WTC11 (cell line): ENCODE results near the gene PLAAT3. TPM values are rescaled to one million over a fixed set of nuclear protein-coding genes. Genes with fewer than 3 reads are reported as not detected.

Experiments used
- ATAC-seq: fragments of 200-7000 bp; cut with Tn5 transposase; 2 replicates; pipeline ENCODE4 v1.10.0; 2021; ENCODE audit warnings: mild to moderate bottlenecking, moderate library complexity
- CTCF ChIA-PET: fragments of 300-600 bp; sonication (Branson Sonifier 250); formaldehyde crosslinking; loops from one replicate; lab custom pipeline; 2021; ENCODE audit warnings: antibody characterized with exemption; lab: Charles Lee
- POLR2A ChIA-PET: fragments of 350-600 bp; sonication (Branson Sonifier 250); formaldehyde crosslinking; loops from one replicate; lab custom pipeline; 2021; ENCODE audit warnings: antibody characterized with exemption; lab: Charles Lee
- DNase-seq: peaks from one replicate; pipeline ENCODE4 v3.0.0; 2021; ENCODE audit warnings: low spot score
- H3K27ac Mint-ChIP-seq: 2 replicates; pipeline ENCODE4 v1.8.0; 2021; ENCODE audit warnings: mixed read lengths
- H3K27me3 Mint-ChIP-seq: 2 replicates; pipeline ENCODE4 v1.8.0; 2021; ENCODE audit warnings: low read depth, mild to moderate bottlenecking, moderate library complexity, mixed read lengths
- H3K36me3 Mint-ChIP-seq: 2 replicates; pipeline ENCODE4 v1.8.0; 2021; ENCODE audit warnings: mixed read lengths
- H3K4me1 Mint-ChIP-seq: 2 replicates; pipeline ENCODE4 v1.8.0; 2022; ENCODE audit warnings: mixed read lengths
- H3K4me3 Mint-ChIP-seq: 2 replicates; pipeline ENCODE4 v1.8.0; 2021; ENCODE audit warnings: mild to moderate bottlenecking, moderate library complexity, mixed read lengths
- H3K9me3 Mint-ChIP-seq: 2 replicates; pipeline ENCODE4 v1.8.0; 2021; ENCODE audit warnings: mixed read lengths
- GTF2I ChIP-seq: fragments of 250-450 bp; sonication (Bioruptor Pico); conservative IDR thresholded peaks from 2 replicates; pipeline ENCODE4 v1.4.0; 2021; ENCODE audit warnings: mild to moderate bottlenecking
- IRF2 ChIP-seq: sonication (generic); formaldehyde crosslinking; IDR thresholded peaks from 2 replicates; pipeline ENCODE4 v1.8.0; 2022; ENCODE audit warnings: low read depth, missing genetic modification reagents, borderline replicate concordance
- JAZF1 ChIP-seq: fragments of 250-450 bp; sonication (Bioruptor Pico); IDR thresholded peaks from 2 replicates; pipeline ENCODE4 v1.9.0; 2021; ENCODE audit warnings: moderate library complexity, mild to moderate bottlenecking, inconsistent platforms
- MXD4 ChIP-seq: fragments of 250-450 bp; sonication (Bioruptor Pico); IDR thresholded peaks from 2 replicates; pipeline ENCODE4 v1.8.0; 2021; ENCODE audit warnings: mild to moderate bottlenecking, moderate library complexity, borderline replicate concordance
- NFATC4 ChIP-seq: fragments of 250-450 bp; sonication (Bioruptor Pico); IDR thresholded peaks from 2 replicates; pipeline ENCODE4 v1.9.0; 2021; ENCODE audit warnings: mild to moderate bottlenecking
- NFYB ChIP-seq: sonication (generic); formaldehyde crosslinking; conservative IDR thresholded peaks from 2 replicates; pipeline ENCODE4 v1.8.0; 2022; ENCODE audit warnings: low read depth, missing genetic modification reagents
- NR2C2 ChIP-seq: sonication (generic); formaldehyde crosslinking; IDR thresholded peaks from 2 replicates; pipeline ENCODE4 v1.8.0; 2022; ENCODE audit warnings: mild to moderate bottlenecking, missing genetic modification reagents
- SMAD4 ChIP-seq: sonication (generic); formaldehyde crosslinking; IDR thresholded peaks from 2 replicates; pipeline ENCODE4 v1.8.0; 2022; ENCODE audit warnings: mild to moderate bottlenecking, missing genetic modification reagents
- TCF7 ChIP-seq: sonication (generic); formaldehyde crosslinking; IDR thresholded peaks from 2 replicates; pipeline ENCODE4 v1.8.0; 2022; ENCODE audit warnings: mild to moderate bottlenecking, low read depth, missing genetic modification reagents, moderate library complexity
- TEAD1 ChIP-seq: sonication (generic); formaldehyde crosslinking; IDR thresholded peaks from 2 replicates; pipeline ENCODE4 v1.8.0; 2022; ENCODE audit warnings: mild to moderate bottlenecking, missing genetic modification reagents
- ZNF219 ChIP-seq: sonication (generic); formaldehyde crosslinking; IDR thresholded peaks from 2 replicates; pipeline ENCODE4 v1.8.0; 2023; ENCODE audit warnings: missing genetic modification reagents, mild to moderate bottlenecking, borderline replicate concordance
- ZNF232 ChIP-seq: sonication (generic); formaldehyde crosslinking; IDR thresholded peaks from 2 replicates; pipeline ENCODE4 v1.8.0; 2022; ENCODE audit warnings: mild to moderate bottlenecking, missing genetic modification reagents
- total RNA-seq: library from RNA; stranded (reverse); gene quantifications from 3 replicates; pipeline ENCODE4 v1.2.3, GENCODE V29; 2021
- TF ChIP-seq, protein P1 (sequence below): sonication (generic); formaldehyde crosslinking; IDR thresholded peaks from 2 replicates; pipeline ENCODE4 v1.8.0; 2022; ENCODE audit warnings: mild to moderate bottlenecking, missing genetic modification reagents
- TF ChIP-seq, protein P2 (sequence below): sonication (generic); formaldehyde crosslinking; IDR thresholded peaks from 2 replicates; pipeline ENCODE4 v1.8.1; 2022; ENCODE audit warnings: mild to moderate bottlenecking, moderate library complexity, missing genetic modification reagents
- TF ChIP-seq, protein P3 (sequence below): fragments of 250-450 bp; sonication (Bioruptor Pico); IDR thresholded peaks from 2 replicates; pipeline ENCODE4 v1.9.0; 2021; ENCODE audit warnings: mild to moderate bottlenecking
- TF ChIP-seq, protein P4 (sequence below): sonication (generic); formaldehyde crosslinking; IDR thresholded peaks from 2 replicates; pipeline ENCODE4 v1.8.0; 2023; ENCODE audit warnings: missing genetic modification reagents
- TF ChIP-seq, protein P5 (sequence below): fragments of 250-450 bp; sonication (Bioruptor Pico); IDR thresholded peaks from 2 replicates; pipeline ENCODE4 v2.1.2; 2022; ENCODE audit warnings: mild to moderate bottlenecking, moderate library complexity

Gene PLAAT3
- total RNA-seq, 1 experiment from 2014 or later, result 160 TPM

DNA sequence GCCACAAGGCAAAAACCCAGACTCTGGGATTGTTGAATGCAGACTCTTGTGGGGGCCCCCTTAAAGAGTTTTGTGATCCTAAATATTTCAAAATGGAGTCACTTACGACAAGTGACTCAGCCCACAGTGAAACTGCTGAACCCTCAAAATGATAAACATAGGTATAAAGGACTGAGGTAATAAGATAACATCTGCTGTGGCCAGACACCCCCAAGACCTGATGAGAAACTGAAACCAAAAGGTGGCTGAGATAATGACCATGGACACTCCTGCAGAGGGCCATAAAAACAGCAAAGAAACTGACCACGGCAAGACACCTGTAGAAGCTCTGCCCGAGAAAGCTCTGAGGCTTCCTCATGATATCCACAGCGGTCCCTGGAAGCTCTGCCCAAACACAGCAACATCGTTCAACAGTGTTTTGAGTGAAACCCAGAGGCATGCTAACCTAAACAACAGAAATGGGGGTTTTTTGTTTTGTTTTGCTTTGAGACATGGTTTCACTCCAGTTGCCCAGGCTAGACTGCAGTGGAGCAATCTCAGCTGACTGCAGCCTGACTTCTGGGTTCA is 79.3 kb downstream of the PLAAT3 start (continued):
- TF ChIP-seq JAZF1 (no peak), NFATC4 (CRISPR knock-in tag) (no peak), NFYB (CRISPR knock-in tag) (no peak), TEAD1 (CRISPR knock-in tag) (no peak), IRF2 (no peak)
- TF ChIP-seq, protein P1, sequence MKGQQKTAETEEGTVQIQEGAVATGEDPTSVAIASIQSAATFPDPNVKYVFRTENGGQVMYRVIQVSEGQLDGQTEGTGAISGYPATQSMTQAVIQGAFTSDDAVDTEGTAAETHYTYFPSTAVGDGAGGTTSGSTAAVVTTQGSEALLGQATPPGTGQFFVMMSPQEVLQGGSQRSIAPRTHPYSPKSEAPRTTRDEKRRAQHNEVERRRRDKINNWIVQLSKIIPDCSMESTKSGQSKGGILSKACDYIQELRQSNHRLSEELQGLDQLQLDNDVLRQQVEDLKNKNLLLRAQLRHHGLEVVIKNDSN (CRISPR knock-in tag), result no peak
- TF ChIP-seq, all 79 proteins: peak for 0

DNA sequence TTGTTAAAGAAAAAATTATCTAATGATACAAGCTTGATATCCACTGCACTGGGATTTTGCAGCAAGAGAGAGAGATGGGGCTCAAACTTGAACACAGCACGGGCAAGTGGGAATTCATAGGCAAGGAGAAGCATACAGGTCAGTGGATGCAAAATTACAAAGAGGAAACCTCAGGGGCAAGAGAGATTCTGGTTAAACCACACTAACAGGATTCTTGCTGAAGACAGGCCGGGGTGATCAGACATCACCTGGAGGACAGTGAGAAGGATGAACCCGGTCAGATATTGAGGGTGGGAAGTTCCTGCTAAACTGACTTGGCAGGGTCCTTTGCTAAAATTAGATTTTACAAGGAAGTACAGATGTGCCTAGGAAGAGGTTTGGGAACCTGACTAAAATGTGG is 80.2 kb downstream of the PLAAT3 start:
- POLR2A ChIA-PET, result no interaction called here
- CTCF ChIA-PET, result no interaction called here
- Mint-ChIP-seq H3K36me3 (no peaks in the 10 kb centered on the region), H3K4me1 (peaks cover 61% of the 10 kb centered on the region), H3K9me3 (no peaks in the 10 kb centered on the region), H3K27me3 (no peaks in the 10 kb centered on the region; the same call in 1 of the 2 replicates), H3K4me3 (no peak overlapping the region), H3K27ac (peak overlapping the region; percentile 20)
- TF ChIP-seq, protein P2, sequence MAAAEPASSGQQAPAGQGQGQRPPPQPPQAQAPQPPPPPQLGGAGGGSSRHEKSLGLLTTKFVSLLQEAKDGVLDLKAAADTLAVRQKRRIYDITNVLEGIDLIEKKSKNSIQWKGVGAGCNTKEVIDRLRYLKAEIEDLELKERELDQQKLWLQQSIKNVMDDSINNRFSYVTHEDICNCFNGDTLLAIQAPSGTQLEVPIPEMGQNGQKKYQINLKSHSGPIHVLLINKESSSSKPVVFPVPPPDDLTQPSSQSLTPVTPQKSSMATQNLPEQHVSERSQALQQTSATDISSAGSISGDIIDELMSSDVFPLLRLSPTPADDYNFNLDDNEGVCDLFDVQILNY, result no peak
- TF ChIP-seq SMAD4 (no peak), ZNF219 (CRISPR knock-in tag) (no peak), MXD4 (no peak), GTF2I (CRISPR knock-in tag) (no peak)
- TF ChIP-seq, protein P3, sequence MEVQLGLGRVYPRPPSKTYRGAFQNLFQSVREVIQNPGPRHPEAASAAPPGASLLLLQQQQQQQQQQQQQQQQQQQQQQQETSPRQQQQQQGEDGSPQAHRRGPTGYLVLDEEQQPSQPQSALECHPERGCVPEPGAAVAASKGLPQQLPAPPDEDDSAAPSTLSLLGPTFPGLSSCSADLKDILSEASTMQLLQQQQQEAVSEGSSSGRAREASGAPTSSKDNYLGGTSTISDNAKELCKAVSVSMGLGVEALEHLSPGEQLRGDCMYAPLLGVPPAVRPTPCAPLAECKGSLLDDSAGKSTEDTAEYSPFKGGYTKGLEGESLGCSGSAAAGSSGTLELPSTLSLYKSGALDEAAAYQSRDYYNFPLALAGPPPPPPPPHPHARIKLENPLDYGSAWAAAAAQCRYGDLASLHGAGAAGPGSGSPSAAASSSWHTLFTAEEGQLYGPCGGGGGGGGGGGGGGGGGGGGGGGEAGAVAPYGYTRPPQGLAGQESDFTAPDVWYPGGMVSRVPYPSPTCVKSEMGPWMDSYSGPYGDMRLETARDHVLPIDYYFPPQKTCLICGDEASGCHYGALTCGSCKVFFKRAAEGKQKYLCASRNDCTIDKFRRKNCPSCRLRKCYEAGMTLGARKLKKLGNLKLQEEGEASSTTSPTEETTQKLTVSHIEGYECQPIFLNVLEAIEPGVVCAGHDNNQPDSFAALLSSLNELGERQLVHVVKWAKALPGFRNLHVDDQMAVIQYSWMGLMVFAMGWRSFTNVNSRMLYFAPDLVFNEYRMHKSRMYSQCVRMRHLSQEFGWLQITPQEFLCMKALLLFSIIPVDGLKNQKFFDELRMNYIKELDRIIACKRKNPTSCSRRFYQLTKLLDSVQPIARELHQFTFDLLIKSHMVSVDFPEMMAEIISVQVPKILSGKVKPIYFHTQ (CRISPR knock-in tag), result no peak
- DNase-seq, result no peak
- ATAC-seq, result no peak

DNA sequence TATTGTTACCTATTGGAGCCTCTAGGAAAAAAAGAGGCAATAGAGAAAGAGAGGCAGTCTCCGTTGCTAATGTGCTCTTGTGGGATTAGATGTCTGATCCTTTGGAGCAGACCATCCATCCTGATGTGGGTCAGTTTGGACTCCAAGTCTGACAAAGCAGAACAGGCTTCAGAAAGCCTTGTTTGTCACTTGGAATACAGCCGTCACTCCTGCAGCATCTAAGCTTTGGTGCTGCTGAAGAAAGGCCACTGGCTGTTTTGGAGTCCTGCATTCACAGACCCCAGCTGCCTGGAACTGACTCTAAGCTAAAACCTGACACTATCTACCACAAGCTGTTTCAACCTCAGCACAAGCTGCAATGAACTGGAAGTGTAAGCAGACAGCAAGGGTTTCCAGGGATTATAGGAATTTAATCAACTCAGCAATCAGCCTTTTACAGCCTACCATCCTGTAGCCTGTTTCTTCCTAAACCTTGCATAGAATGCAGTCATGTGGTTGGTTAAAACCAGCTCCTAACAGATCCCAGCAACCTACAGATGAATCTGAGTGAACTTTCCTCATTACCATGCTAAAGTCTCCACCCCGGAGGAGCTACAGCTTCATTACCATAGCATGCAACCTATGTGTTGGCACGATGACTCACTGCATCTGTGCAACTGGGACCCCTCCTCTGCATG is 81.3 kb downstream of the PLAAT3 start:
- POLR2A ChIA-PET, result interaction anchor here (0.6 kb wide), 1 partner anchor 149 kb away, joined by 3 read pairs; the partner anchor contains the start of gene RTN3
- TF ChIP-seq, protein P4, sequence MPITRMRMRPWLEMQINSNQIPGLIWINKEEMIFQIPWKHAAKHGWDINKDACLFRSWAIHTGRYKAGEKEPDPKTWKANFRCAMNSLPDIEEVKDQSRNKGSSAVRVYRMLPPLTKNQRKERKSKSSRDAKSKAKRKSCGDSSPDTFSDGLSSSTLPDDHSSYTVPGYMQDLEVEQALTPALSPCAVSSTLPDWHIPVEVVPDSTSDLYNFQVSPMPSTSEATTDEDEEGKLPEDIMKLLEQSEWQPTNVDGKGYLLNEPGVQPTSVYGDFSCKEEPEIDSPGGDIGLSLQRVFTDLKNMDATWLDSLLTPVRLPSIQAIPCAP (CRISPR knock-in tag), result no peak
- TF ChIP-seq TCF7 (no peak), NR2C2 (no peak), SMAD4 (no peak), ZNF232 (no peak)
- TF ChIP-seq, protein P5, sequence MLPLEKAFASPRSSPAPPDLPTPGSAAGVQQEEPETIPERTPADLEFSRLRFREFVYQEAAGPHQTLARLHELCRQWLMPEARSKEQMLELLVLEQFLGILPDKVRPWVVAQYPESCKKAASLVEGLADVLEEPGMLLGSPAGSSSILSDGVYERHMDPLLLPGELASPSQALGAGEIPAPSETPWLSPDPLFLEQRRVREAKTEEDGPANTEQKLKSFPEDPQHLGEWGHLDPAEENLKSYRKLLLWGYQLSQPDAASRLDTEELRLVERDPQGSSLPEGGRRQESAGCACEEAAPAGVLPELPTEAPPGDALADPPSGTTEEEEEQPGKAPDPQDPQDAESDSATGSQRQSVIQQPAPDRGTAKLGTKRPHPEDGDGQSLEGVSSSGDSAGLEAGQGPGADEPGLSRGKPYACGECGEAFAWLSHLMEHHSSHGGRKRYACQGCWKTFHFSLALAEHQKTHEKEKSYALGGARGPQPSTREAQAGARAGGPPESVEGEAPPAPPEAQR, result no peak
- Mint-ChIP-seq H3K27ac (peak overlapping the region; percentile 95), H3K36me3 (no peaks in the 10 kb centered on the region), H3K27me3 (no peaks in the 10 kb centered on the region), H3K4me1 (peaks cover 69% of the 10 kb centered on the region), H3K9me3 (no peaks in the 10 kb centered on the region), H3K4me3 (peak overlapping the region; percentile 26; the same call in 1 of the 2 replicates)
- CTCF ChIA-PET, result interaction anchor here (1.9 kb wide), 1 partner anchor 25 kb away, joined by 8 read pairs; no protein-coding TSS in a partner anchor
- no peak for DNase-seq
- no peak for ATAC-seq
